Endothelial cell of umbilical vein (primary cell): ENCODE results near the gene PTPRE. TPM values are rescaled to one million over a fixed set of nuclear protein-coding genes. Genes with fewer than 3 reads are reported as not detected.

Experiments
- BruUV-seq: library from RNA; stranded (reverse); fragments of 400-500 nt; replicated peaks from 2 replicates; lab custom pipeline; 2021; lab: Mats Ljungman, UMichigan
- CTCF ChIA-PET: fragments of 300-600, 350-600 bp; sonication (Branson Sonifier 250); formaldehyde crosslinking; loops from one replicate; lab custom pipeline; 2021; ENCODE audit warnings: antibody characterized with exemption, inconsistent platforms; lab: Charles Lee
- POLR2A ChIA-PET: fragments of 300-600, 350-600 bp; sonication (Branson Sonifier 250); formaldehyde crosslinking; loops from one replicate; lab custom pipeline; 2021; ENCODE audit warnings: antibody characterized with exemption, inconsistent platforms; lab: Charles Lee
- DNase-seq: peaks from one replicate; pipeline ENCODE4 v3.0.0-alpha.2; 2011; ENCODE audit warnings: low read depth, low spot score
- FAIRE-seq: peaks from 2 replicates; lab custom pipeline; 2011; peaks lifted over from hg19 to GRCh38; lab: Jason Lieb, UNC
- H2AFZ ChIP-seq: 2 replicates; pipeline ENCODE4 v1.6.0; 2012; ENCODE audit warnings: low read depth, low read length, control low read depth, inconsistent platforms
- H3K27ac ChIP-seq: 2 replicates; pipeline ENCODE4 v1.5.1; 2011; ENCODE audit warnings: low read depth, mild to moderate bottlenecking, control low read depth, low read length, moderate library complexity; ENCODE audit not compliant: insufficient read depth
- H3K27me3 ChIP-seq, 2 experiments: 2 replicates each; pipeline versions ENCODE4 v1.6.0 to v1.6.1; 2011; ENCODE audit warnings: low read length in 2 of 2, mixed read lengths in 1 of 2; ENCODE audit not compliant: control insufficient read depth in 2 of 2, insufficient read depth in 2 of 2
- H3K36me3 ChIP-seq, 2 experiments: 2 replicates in 1 of 2; 3 replicates in 1 of 2; pipeline ENCODE4 v1.5.1; 2011; ENCODE audit warnings: low read length in 2 of 2, mild to moderate bottlenecking in 1 of 2, moderate library complexity in 1 of 2; ENCODE audit not compliant: control insufficient read depth in 2 of 2, insufficient read depth in 2 of 2; ENCODE audit errors: extremely low read depth in 1 of 2
- H3K4me1 ChIP-seq: 3 replicates; pipeline ENCODE4 v1.5.1; 2011; ENCODE audit warnings: mild to moderate bottlenecking, low read length; ENCODE audit not compliant: control insufficient read depth, insufficient read depth; ENCODE audit errors: extremely low read depth
- H3K4me2 ChIP-seq: 2 replicates; pipeline ENCODE4 v1.6.1; 2011; ENCODE audit warnings: low read length, control low read depth, mixed read lengths; ENCODE audit not compliant: insufficient read depth
- H3K4me3 ChIP-seq, 3 experiments: fragments of 200-600 bp in 1 of 3; sonication (generic), shearing (Covaris generic) in 1 of 3; replicated peaks in 1 of 3; 2 replicates each; pipeline ENCODE4 v1.5.1; 2011 to 2016; ENCODE audit warnings: control low read depth in 3 of 3, low read length in 3 of 3, mild to moderate bottlenecking in 2 of 3, inconsistent platforms in 1 of 3, low read depth in 1 of 3, moderate library complexity in 1 of 3; ENCODE audit not compliant: insufficient read depth in 1 of 3
- H3K79me2 ChIP-seq: 2 replicates; pipeline ENCODE4 v1.6.0; 2012; ENCODE audit warnings: low read length, inconsistent platforms; ENCODE audit not compliant: control insufficient read depth, insufficient read depth
- H3K9ac ChIP-seq: replicated peaks from 2 replicates; pipeline ENCODE3; 2011; ENCODE audit warnings: low read length, control low read depth; ENCODE audit not compliant: insufficient read depth; ENCODE audit errors: extremely low read depth
- H3K9me1 ChIP-seq: replicated peaks from 3 replicates; pipeline ENCODE4 v1.6.0; 2011; ENCODE audit warnings: mild to moderate bottlenecking, low read length; ENCODE audit not compliant: control insufficient read depth, insufficient read depth; ENCODE audit errors: extremely low read depth
- H3K9me3 ChIP-seq: replicated peaks from 2 replicates; pipeline ENCODE4 v1.5.1; 2012; ENCODE audit warnings: low read length, inconsistent platforms; ENCODE audit not compliant: control insufficient read depth, insufficient read depth
- H4K20me1 ChIP-seq: replicated peaks from 2 replicates; pipeline ENCODE3; 2011; ENCODE audit warnings: mild to moderate bottlenecking, low read length; ENCODE audit not compliant: control insufficient read depth, insufficient read depth; ENCODE audit errors: extremely low read depth
- CTCF ChIP-seq, 2 donors: IDR thresholded peaks; 1 replicate in 1 of 2; 2 replicates in 1 of 2; pipeline ENCODE4 v1.5.1; 2011; ENCODE audit warnings: low read length in 2 of 2, mild to moderate bottlenecking in 2 of 2, moderate library complexity in 2 of 2, control low read depth in 1 of 2, inconsistent platforms in 1 of 2, low read depth in 1 of 2; ENCODE audit not compliant: insufficient read depth in 1 of 2; ENCODE audit errors: extremely low read depth in 1 of 2
- MAX ChIP-seq: IDR thresholded peaks from 2 replicates; pipeline ENCODE4 v1.6.1; 2011; ENCODE audit not compliant: insufficient read depth, insufficient read length
- MYC ChIP-seq: IDR thresholded peaks from one replicate; pipeline ENCODE4 v1.6.1; 2011; ENCODE audit warnings: mild to moderate bottlenecking, low read depth, low read length
- dilution Hi-C: fragments of 300-500 bp; cut with MboI; formaldehyde crosslinking; loops from one replicate; pipeline ENCODE4 v1.15.0; 2019; ENCODE audit warnings: low sequenced_read_pairs; ENCODE audit not compliant: extremely low pct_ligation_motif_present
- intact Hi-C: fragments of 100-400 bp; cut with micrococcal nuclease; formaldehyde crosslinking; loops from one replicate; pipeline ENCODE4 v1.10.0; 2022
- polyA plus RNA-seq, 4 experiments: library from polyadenylated mRNA; depleted of rRNA in 3 of 4; stranded (reverse) in 3 of 4; unstranded in 1 of 4; fragments of >200 nt; gene quantifications; 2 replicates each; pipeline versions ENCODE4 v1.2.1 to v1.2.3, GENCODE V29; 2011 to 2012; ENCODE audit warnings: missing spikeins in 1 of 4
- total RNA-seq: library from RNA; stranded (reverse); gene quantifications from 2 replicates; pipeline ENCODE4 v1.2.3, GENCODE V29; 2021

PTPRE gene
- total and polyA plus RNA-seq, 2 donors (not counting 3 experiments of a cell fraction or from before 2014, with no cell fraction given) = 37.3 to 116 TPM

GRCh38 chr10:127923646-127924045 lies 16.7 kb downstream of the PTPRE start:
- Histone ChIP-seq H3K9ac (no peak overlapping the region), H3K4me3 (no peak overlapping the region), H3K9me3 (no peaks in the 10 kb centered on the region), H3K27ac (peak overlapping the region; percentile 72), H3K4me1 (peaks cover 79% of the 10 kb centered on the region), H2AFZ (no peak overlapping the region), H3K27me3 (no peaks in the 10 kb centered on the region), H3K9me1 (no peaks in the 10 kb centered on the region), H3K79me2 (peaks cover 26% of the 10 kb centered on the region), H3K36me3 (peaks cover 0 to 5% of the 10 kb centered on the region in 2 experiments), H4K20me1 (no peaks in the 10 kb centered on the region), H3K4me2 (no peak overlapping the region)
- ChIA-PET CTCF (interaction anchor here (9.3 to 10.3 kb wide), 2 partner anchors 17 to 87 kb away, joined by 63 to 68 read pairs; partner anchors contain the start of gene PTPRE), POLR2A (no interaction called here)
- BruUV-seq = no TSS peak
- TF ChIP-seq MAX = no peak
- no peak for TF ChIP-seq CTCF (IDR thresholded peaks at IDR 0.05; ENCODE audit: extremely low read depth in 1 of 2, insufficient read depth in 1 of 2, low read depth in 1 of 2, low read length in 2 of 2)
- intact Hi-C loops (loop anchor here (1.0 kb wide), 1 partner anchor 20 kb away; no protein-coding TSS in a partner anchor), dilution Hi-C loops (no loop called here)
- DNase-seq = no peak
- FAIRE-seq = no peak

GRCh38 chr10:127925471-127926207 lies 18.7 kb downstream of the PTPRE start:
- Histone ChIP-seq H3K9ac (no peak overlapping the region), H3K4me3 (no peak overlapping the region), H3K36me3 (peaks cover 0 to 2% of the 10 kb centered on the region in 2 experiments), H3K27ac (peak overlapping the region; percentile 46), H3K27me3 (no peaks in the 10 kb centered on the region), H3K79me2 (peaks cover 22% of the 10 kb centered on the region), H3K9me1 (no peaks in the 10 kb centered on the region), H2AFZ (no peak overlapping the region), H4K20me1 (no peaks in the 10 kb centered on the region), H3K9me3 (no peaks in the 10 kb centered on the region), H3K4me2 (peak overlapping the region; percentile 47), H3K4me1 (peaks cover 63% of the 10 kb centered on the region)
- FAIRE-seq (no peak), DNase-seq (peak; percentile 17)
- POLR2A ChIA-PET = no interaction called here
- CTCF ChIA-PET = interaction anchor here (1.0 to 10.3 kb wide), 7 partner anchors 11 to 85 kb away, joined by 3 to 68 read pairs (median 5); partner anchors contain the start of gene PTPRE
- dilution Hi-C loops (no loop called here), intact Hi-C loops (no loop called here)
- TF ChIP-seq MYC = no peak
- no peak for TF ChIP-seq MAX
- TSS peak; percentile 40 for BruUV-seq
